Liver (tissue), 9 donors: ENCODE data around the gene ST7. TPM values are rescaled to one million over a fixed set of nuclear protein-coding genes. Genes with fewer than 3 reads are reported as not detected.

Source experiments
- DNase-seq: peaks from one replicate; pipeline ENCODE4 v3.0.0-alpha.2; 2017; ENCODE audit warnings: low spot score
- H3K27ac ChIP-seq, 2 donors: one replicate each; pipeline ENCODE4 v1.7.0; 2013; ENCODE audit warnings: inconsistent platforms in 2 of 2, low read length in 2 of 2, control low read depth in 1 of 2, low read depth in 1 of 2, mild to moderate bottlenecking in 1 of 2
- H3K27me3 ChIP-seq, 4 donors: one replicate each; pipeline versions ENCODE4 v1.6.1 to v1.7.0; 2013; ENCODE audit warnings: low read length in 3 of 4, inconsistent platforms in 1 of 4, mild to moderate bottlenecking in 1 of 4, moderate library complexity in 1 of 4; ENCODE audit not compliant: control insufficient read depth in 4 of 4, insufficient read depth in 4 of 4
- H3K36me3 ChIP-seq, 4 donors: one replicate each; pipeline versions ENCODE4 v1.6.1 to v1.7.0; 2013; ENCODE audit warnings: low read length in 3 of 4, mild to moderate bottlenecking in 3 of 4, low read depth in 1 of 4, moderate library complexity in 1 of 4; ENCODE audit not compliant: control insufficient read depth in 4 of 4, insufficient read depth in 3 of 4
- H3K4me1 ChIP-seq, 4 donors: one replicate each; pipeline versions ENCODE4 v1.6.1 to v1.7.0; 2013; ENCODE audit warnings: low read length in 3 of 4, mild to moderate bottlenecking in 3 of 4, moderate library complexity in 1 of 4; ENCODE audit not compliant: control insufficient read depth in 4 of 4, insufficient read depth in 4 of 4
- H3K4me3 ChIP-seq, 3 donors: one replicate each; pipeline versions ENCODE4 v1.6.1 to v1.7.0; 2013; ENCODE audit warnings: low read length in 3 of 3, control low read depth in 1 of 3, low read depth in 1 of 3, mild to moderate bottlenecking in 1 of 3
- H3K9ac ChIP-seq, 2 donors: one replicate each; pipeline ENCODE4 v1.7.0; 2013; ENCODE audit warnings: low read length in 2 of 2, mild to moderate bottlenecking in 2 of 2, moderate library complexity in 2 of 2, control low read depth in 1 of 2, low read depth in 1 of 2
- H3K9me3 ChIP-seq, 4 donors: one replicate each; pipeline versions ENCODE4 v1.6.1 to v1.7.0; 2013; ENCODE audit warnings: low read length in 3 of 4; ENCODE audit not compliant: control insufficient read depth in 4 of 4
- EGR1 ChIP-seq, 2 donors: IDR thresholded peaks; 2 replicates each; pipeline ENCODE4 v1.6.1; 2016 to 2018; ENCODE audit warnings: antibody characterized with exemption in 2 of 2, low read depth in 2 of 2
- FOXA1 ChIP-seq: IDR thresholded peaks from 2 replicates; pipeline ENCODE4 v1.6.1; 2016; ENCODE audit warnings: antibody characterized with exemption
- FOXA2 ChIP-seq: IDR thresholded peaks from 2 replicates; pipeline ENCODE4 v1.6.1; 2016; ENCODE audit warnings: antibody characterized with exemption
- GABPA ChIP-seq, 2 donors: IDR thresholded peaks in 1 of 2; conservative IDR thresholded peaks in 1 of 2; 2 replicates each; pipeline ENCODE4 v1.6.1; 2016; ENCODE audit warnings: antibody characterized with exemption in 2 of 2, mild to moderate bottlenecking in 1 of 2, moderate library complexity in 1 of 2
- HNF4A ChIP-seq, 2 donors: conservative IDR thresholded peaks; 2 replicates each; pipeline ENCODE4 v1.6.1; 2016; ENCODE audit warnings: antibody characterized with exemption in 2 of 2, mild to moderate bottlenecking in 2 of 2
- HNF4G ChIP-seq: IDR thresholded peaks from 2 replicates; pipeline ENCODE4 v1.6.1; 2016; ENCODE audit warnings: antibody characterized with exemption
- JUND ChIP-seq, 2 donors: IDR thresholded peaks; 2 replicates each; pipeline ENCODE4 v1.6.1; 2016; ENCODE audit warnings: antibody characterized with exemption in 2 of 2
- NR2F2 ChIP-seq: IDR thresholded peaks from 2 replicates; pipeline ENCODE4 v1.6.1; 2016; ENCODE audit warnings: antibody characterized with exemption
- RAD21 ChIP-seq, 2 donors: IDR thresholded peaks; 2 replicates each; pipeline ENCODE4 v1.6.1; 2016; ENCODE audit warnings: antibody characterized with exemption in 2 of 2, mild to moderate bottlenecking in 2 of 2
- RXRA ChIP-seq, 2 donors: IDR thresholded peaks; 2 replicates each; pipeline ENCODE4 v1.6.1; 2017 to 2018; ENCODE audit warnings: antibody characterized with exemption in 2 of 2, mild to moderate bottlenecking in 1 of 2
- SP1 ChIP-seq: IDR thresholded peaks from 2 replicates; pipeline ENCODE4 v1.6.1; 2018; ENCODE audit warnings: antibody characterized with exemption, mild to moderate bottlenecking
- TAF1 ChIP-seq: conservative IDR thresholded peaks from 2 replicates; pipeline ENCODE4 v1.6.1; 2016; ENCODE audit warnings: antibody characterized with exemption, mild to moderate bottlenecking
- YY1 ChIP-seq: IDR thresholded peaks from 2 replicates; pipeline ENCODE4 v1.6.1; 2016; ENCODE audit warnings: antibody characterized with exemption, mild to moderate bottlenecking
- WGBS: extraction: QIAGEN DNeasy Blood & Tissue Kit; methylation state at CpG from one replicate; pipeline ENCODE4 v1.1.7; 2013; 5-methylcytosine and 5-hydroxymethylcytosine counted together
- polyA plus RNA-seq, 2 donors: library from polyadenylated mRNA; stranded (reverse) in 1 of 2; unstranded in 1 of 2; fragments of 200-250 nt in 1 of 2; fragments of >200 nt in 1 of 2; fragmentation: Nextera tagmentation in 1 of 2; extraction: Ambion mirVana in 1 of 2; gene quantifications; one replicate each; pipeline versions ENCODE4 v1.2.1 to v1.2.3, GENCODE V29; 2013 to 2015
- total RNA-seq, 2 donors: library from RNA; depleted of rRNA; stranded (reverse); fragments of >200 nt; gene quantifications; one replicate each; pipeline ENCODE4 v1.2.3, GENCODE V29; 2014
- TF ChIP-seq, protein P1 (sequence below): IDR thresholded peaks from 2 replicates; pipeline ENCODE4 v1.6.1; 2016; ENCODE audit warnings: antibody characterized with exemption
- TF ChIP-seq, protein P2 (sequence below): IDR thresholded peaks from 2 replicates; pipeline ENCODE4 v1.6.1; 2016; ENCODE audit warnings: antibody characterized with exemption, mild to moderate bottlenecking
- TF ChIP-seq, protein P3 (sequence below): IDR thresholded peaks from 2 replicates; pipeline ENCODE4 v1.6.1; 2016; ENCODE audit warnings: antibody characterized with exemption
- TF ChIP-seq, protein P4 (sequence below): fragments of 150-350 bp; IDR thresholded peaks from 2 replicates; pipeline ENCODE4 v1.5.1; 2017; ENCODE audit warnings: improper control_type of control experiment, low read depth, low read length; ENCODE audit not compliant: missing input control
- TF ChIP-seq, protein P5 (sequence below): IDR thresholded peaks from 2 replicates; pipeline ENCODE4 v1.6.1; 2016; ENCODE audit warnings: antibody characterized with exemption
- donor health status: healthy.
- donor health status: healthy.
- donor health status: healthy.
- donor health status: healthy.
- donor health status: healthy.

The ST7 gene
- total and polyA plus RNA-seq, 4 donors: 13.5 to 30.7 (median 22.6) TPM

DNA sequence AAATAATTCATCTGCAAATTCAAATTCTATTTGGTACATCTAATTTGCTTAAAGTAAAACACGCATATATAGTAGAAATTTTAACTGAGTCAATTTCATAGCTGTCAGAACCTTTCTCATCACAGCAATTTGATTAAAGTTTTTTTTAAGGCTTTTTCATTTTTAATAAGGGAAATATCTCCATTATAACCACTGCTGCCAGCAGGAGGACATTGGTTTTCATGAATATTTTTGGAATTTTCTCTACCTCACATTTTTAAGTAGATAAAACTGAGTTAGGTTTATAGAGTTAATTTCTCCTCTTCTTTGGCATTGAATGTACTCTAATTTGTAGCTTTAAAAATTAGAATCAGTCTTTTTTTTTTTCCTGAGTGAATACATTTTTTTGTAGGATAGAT is 82.2 kb downstream of the ST7 start:
- Histone ChIP-seq H3K9ac (no peak overlapping the region), H3K27ac (no peak overlapping the region), H3K4me1 (peaks cover 0 to 8% (median 1%) of the 10 kb centered on the region in 4 donors), H3K4me3 (no peak overlapping the region), H3K36me3 (no peaks in the 10 kb centered on the region), H3K9me3 (peaks cover 0 to 7% (median 0%) of the 10 kb centered on the region in 4 donors), H3K27me3 (no peaks in the 10 kb centered on the region)
- 98% methylated on average over 1 of the region's 1 CpG for WGBS
- no peak for DNase-seq
- TF ChIP-seq, protein P1, sequence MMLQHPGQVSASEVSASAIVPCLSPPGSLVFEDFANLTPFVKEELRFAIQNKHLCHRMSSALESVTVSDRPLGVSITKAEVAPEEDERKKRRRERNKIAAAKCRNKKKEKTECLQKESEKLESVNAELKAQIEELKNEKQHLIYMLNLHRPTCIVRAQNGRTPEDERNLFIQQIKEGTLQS: no peak
- TF ChIP-seq RAD21 (IDR thresholded peaks at IDR 0.05) (no peak), YY1 (no peak), HNF4A (conservative IDR thresholded peaks at IDR 0.05) (no peak), TAF1 (no peak), RXRA (IDR thresholded peaks at IDR 0.05) (no peak), FOXA2 (no peak), JUND (IDR thresholded peaks at IDR 0.05) (no peak), SP1 (no peak), HNF4G (no peak), FOXA1 (no peak), EGR1 (IDR thresholded peaks at IDR 0.05; ENCODE audit: low read depth in 2 of 2) (no peak)
- TF ChIP-seq, protein P2, sequence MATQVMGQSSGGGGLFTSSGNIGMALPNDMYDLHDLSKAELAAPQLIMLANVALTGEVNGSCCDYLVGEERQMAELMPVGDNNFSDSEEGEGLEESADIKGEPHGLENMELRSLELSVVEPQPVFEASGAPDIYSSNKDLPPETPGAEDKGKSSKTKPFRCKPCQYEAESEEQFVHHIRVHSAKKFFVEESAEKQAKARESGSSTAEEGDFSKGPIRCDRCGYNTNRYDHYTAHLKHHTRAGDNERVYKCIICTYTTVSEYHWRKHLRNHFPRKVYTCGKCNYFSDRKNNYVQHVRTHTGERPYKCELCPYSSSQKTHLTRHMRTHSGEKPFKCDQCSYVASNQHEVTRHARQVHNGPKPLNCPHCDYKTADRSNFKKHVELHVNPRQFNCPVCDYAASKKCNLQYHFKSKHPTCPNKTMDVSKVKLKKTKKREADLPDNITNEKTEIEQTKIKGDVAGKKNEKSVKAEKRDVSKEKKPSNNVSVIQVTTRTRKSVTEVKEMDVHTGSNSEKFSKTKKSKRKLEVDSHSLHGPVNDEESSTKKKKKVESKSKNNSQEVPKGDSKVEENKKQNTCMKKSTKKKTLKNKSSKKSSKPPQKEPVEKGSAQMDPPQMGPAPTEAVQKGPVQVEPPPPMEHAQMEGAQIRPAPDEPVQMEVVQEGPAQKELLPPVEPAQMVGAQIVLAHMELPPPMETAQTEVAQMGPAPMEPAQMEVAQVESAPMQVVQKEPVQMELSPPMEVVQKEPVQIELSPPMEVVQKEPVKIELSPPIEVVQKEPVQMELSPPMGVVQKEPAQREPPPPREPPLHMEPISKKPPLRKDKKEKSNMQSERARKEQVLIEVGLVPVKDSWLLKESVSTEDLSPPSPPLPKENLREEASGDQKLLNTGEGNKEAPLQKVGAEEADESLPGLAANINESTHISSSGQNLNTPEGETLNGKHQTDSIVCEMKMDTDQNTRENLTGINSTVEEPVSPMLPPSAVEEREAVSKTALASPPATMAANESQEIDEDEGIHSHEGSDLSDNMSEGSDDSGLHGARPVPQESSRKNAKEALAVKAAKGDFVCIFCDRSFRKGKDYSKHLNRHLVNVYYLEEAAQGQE: no peak
- TF ChIP-seq, protein P3, sequence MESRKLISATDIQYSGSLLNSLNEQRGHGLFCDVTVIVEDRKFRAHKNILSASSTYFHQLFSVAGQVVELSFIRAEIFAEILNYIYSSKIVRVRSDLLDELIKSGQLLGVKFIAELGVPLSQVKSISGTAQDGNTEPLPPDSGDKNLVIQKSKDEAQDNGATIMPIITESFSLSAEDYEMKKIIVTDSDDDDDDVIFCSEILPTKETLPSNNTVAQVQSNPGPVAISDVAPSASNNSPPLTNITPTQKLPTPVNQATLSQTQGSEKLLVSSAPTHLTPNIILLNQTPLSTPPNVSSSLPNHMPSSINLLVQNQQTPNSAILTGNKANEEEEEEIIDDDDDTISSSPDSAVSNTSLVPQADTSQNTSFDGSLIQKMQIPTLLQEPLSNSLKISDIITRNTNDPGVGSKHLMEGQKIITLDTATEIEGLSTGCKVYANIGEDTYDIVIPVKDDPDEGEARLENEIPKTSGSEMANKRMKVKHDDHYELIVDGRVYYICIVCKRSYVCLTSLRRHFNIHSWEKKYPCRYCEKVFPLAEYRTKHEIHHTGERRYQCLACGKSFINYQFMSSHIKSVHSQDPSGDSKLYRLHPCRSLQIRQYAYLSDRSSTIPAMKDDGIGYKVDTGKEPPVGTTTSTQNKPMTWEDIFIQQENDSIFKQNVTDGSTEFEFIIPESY: no peak
- TF ChIP-seq, protein P4, sequence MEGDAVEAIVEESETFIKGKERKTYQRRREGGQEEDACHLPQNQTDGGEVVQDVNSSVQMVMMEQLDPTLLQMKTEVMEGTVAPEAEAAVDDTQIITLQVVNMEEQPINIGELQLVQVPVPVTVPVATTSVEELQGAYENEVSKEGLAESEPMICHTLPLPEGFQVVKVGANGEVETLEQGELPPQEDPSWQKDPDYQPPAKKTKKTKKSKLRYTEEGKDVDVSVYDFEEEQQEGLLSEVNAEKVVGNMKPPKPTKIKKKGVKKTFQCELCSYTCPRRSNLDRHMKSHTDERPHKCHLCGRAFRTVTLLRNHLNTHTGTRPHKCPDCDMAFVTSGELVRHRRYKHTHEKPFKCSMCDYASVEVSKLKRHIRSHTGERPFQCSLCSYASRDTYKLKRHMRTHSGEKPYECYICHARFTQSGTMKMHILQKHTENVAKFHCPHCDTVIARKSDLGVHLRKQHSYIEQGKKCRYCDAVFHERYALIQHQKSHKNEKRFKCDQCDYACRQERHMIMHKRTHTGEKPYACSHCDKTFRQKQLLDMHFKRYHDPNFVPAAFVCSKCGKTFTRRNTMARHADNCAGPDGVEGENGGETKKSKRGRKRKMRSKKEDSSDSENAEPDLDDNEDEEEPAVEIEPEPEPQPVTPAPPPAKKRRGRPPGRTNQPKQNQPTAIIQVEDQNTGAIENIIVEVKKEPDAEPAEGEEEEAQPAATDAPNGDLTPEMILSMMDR: no peak
- TF ChIP-seq, protein P5, sequence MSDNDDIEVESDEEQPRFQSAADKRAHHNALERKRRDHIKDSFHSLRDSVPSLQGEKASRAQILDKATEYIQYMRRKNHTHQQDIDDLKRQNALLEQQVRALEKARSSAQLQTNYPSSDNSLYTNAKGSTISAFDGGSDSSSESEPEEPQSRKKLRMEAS: no peak

DNA sequence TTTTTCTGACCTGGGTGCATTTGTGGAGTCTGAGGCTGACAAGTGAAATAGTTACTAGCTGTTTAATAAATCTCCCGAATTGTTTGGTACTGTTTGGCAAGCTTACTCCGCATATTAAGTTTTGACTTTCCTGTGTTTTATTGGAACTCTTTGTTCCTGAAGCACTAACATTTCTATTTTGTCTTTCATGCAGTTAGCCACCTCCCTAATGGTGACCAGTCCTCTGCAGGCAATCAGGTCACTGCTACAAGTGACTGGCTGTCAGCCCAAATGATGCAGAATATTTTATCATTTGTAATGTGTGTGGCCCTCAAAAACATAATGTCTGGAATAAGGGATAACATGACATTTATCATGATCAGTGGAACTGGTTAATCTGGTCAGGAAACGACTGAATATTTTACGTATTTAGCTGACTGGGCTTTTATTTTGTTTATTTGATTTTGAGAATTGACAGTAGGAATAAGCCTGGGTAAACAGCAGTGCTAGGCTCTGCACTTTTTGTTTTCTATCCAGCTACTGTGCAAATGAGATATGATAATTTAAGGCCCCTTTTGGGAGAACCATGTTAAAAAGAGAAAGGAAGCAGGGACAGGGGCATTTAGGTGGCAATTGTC is 82.9 kb downstream of the ST7 start:
- Histone ChIP-seq H3K4me3 (no peak overlapping the region), H3K27ac (no peak overlapping the region)
- 41% methylated on average over 4 of the region's 4 CpGs for WGBS
- no peak for TF ChIP-seq YY1
- no peak for TF ChIP-seq TAF1
- no peak for TF ChIP-seq NR2F2
- no peak for TF ChIP-seq GABPA (IDR thresholded peaks at IDR 0.05 in 1 of 2, conservative IDR thresholded peaks at IDR 0.05 in 1 of 2)
- TF ChIP-seq, protein P1: no peak
- TF ChIP-seq, protein P3: no peak
- TF ChIP-seq EGR1 (IDR thresholded peaks at IDR 0.05; ENCODE audit: low read depth in 2 of 2): no peak
- TF ChIP-seq SP1: no peak
- TF ChIP-seq, protein P4: no peak
- no peak for TF ChIP-seq RAD21 (IDR thresholded peaks at IDR 0.05)
- no peak for TF ChIP-seq JUND (IDR thresholded peaks at IDR 0.05)
- no peak for TF ChIP-seq HNF4A (conservative IDR thresholded peaks at IDR 0.05)

More for the DNA sequence above, 82.9 kb downstream of the ST7 start:
- no peak overlapping the region for H3K9ac ChIP-seq
- H3K9me3 ChIP-seq: peaks cover 0 to under 1% (median 0%) of the 10 kb centered on the region in 4 donors
- H3K27me3 ChIP-seq: no peaks in the 10 kb centered on the region
- H3K4me1 ChIP-seq: peaks cover 0 to 8% (median 1%) of the 10 kb centered on the region in 4 donors
- DNase-seq: no peak
- H3K36me3 ChIP-seq: no peaks in the 10 kb centered on the region
